ENCODE measurements around the gene SLC24A3. TPM values are rescaled to one million over a fixed set of nuclear protein-coding genes. Genes with fewer than 3 reads are reported as not detected.
A peak's percentile ranks its signal among the peaks of the same experiment; 100 is the strongest.

Gene SLC24A3
- total RNA-seq, 1 donor from 2014 or later = 0.11 TPM

DNA sequence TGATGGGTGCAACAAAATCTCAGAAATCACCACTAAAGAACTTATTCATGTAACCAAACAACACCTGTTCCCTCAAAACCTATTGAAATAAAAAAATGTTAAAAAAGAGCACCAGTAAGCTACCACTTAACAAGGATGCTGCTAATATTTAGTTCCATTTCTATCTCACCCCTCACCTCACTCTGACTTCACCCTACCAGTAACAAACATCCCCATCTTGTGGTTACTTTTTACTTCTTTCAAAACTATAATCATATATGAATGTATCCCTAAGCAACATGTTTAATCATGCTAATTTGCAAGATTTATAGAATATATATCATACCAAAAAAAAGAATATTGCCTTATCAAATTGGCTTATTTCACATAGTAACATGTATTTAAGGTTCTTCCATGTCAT lies 27.4 kb upstream of the SLC24A3 start:
- H3K4me1 Mint-ChIP-seq (ENCODE audit: unreplicated experiment) = no peaks in the 10 kb centered on the region
- no peak for DNase-seq (ENCODE audit: extremely low spot score, unreplicated experiment)
- H3K27me3 Mint-ChIP-seq (ENCODE audit: unreplicated experiment) = no peaks in the 10 kb centered on the region
- H3K36me3 Mint-ChIP-seq (ENCODE audit: unreplicated experiment) = no peaks in the 10 kb centered on the region
- no peaks in the 10 kb centered on the region for H3K9me3 Mint-ChIP-seq (ENCODE audit: unreplicated experiment)
- H3K4me3 Mint-ChIP-seq (ENCODE audit: unreplicated experiment) = no peak overlapping the region
- no peak overlapping the region for H3K27ac Mint-ChIP-seq (ENCODE audit: unreplicated experiment)
- TF ChIP-seq, protein P1, sequence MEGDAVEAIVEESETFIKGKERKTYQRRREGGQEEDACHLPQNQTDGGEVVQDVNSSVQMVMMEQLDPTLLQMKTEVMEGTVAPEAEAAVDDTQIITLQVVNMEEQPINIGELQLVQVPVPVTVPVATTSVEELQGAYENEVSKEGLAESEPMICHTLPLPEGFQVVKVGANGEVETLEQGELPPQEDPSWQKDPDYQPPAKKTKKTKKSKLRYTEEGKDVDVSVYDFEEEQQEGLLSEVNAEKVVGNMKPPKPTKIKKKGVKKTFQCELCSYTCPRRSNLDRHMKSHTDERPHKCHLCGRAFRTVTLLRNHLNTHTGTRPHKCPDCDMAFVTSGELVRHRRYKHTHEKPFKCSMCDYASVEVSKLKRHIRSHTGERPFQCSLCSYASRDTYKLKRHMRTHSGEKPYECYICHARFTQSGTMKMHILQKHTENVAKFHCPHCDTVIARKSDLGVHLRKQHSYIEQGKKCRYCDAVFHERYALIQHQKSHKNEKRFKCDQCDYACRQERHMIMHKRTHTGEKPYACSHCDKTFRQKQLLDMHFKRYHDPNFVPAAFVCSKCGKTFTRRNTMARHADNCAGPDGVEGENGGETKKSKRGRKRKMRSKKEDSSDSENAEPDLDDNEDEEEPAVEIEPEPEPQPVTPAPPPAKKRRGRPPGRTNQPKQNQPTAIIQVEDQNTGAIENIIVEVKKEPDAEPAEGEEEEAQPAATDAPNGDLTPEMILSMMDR (IDR thresholded peaks at IDR 0.05) = no peak

GRCh38 chr20:19193349-19193748 lies 19.1 kb upstream of the SLC24A3 start:
- Mint-ChIP-seq H3K27ac (ENCODE audit: unreplicated experiment) (no peak overlapping the region), H3K9me3 (ENCODE audit: unreplicated experiment) (no peaks in the 10 kb centered on the region), H3K27me3 (ENCODE audit: unreplicated experiment) (no peaks in the 10 kb centered on the region), H3K4me1 (ENCODE audit: unreplicated experiment) (no peaks in the 10 kb centered on the region), H3K4me3 (ENCODE audit: unreplicated experiment) (no peak overlapping the region), H3K36me3 (ENCODE audit: unreplicated experiment) (no peaks in the 10 kb centered on the region)
- TF ChIP-seq, protein P1 (IDR thresholded peaks at IDR 0.05) = no peak
- DNase-seq (ENCODE audit: extremely low spot score, unreplicated experiment) = no peak

DNA sequence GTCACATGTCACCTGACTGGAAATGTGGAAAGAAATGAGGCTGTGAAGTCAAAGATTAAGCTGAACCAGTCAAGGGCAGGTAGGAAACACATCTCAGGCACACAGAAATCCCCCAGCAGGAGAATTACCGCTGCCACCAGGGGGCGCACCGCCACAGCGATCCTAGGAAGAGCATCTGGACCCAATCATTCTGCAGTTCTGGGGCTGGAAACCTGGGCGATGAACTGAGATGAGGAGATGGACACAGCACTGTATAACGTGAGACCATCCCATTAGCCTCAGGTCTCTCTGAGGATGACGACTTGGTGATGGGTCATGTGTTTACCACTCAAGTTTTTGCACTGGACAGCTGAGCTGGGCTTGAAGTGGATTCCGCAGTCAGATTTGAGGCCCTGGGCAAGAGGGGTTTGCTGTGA lies 6.5 kb upstream of the SLC24A3 start:
- TF ChIP-seq, protein P1 (IDR thresholded peaks at IDR 0.05) = peak; percentile 75
- Mint-ChIP-seq H3K9me3 (ENCODE audit: unreplicated experiment) (no peaks in the 10 kb centered on the region), H3K4me3 (ENCODE audit: unreplicated experiment) (no peak overlapping the region), H3K36me3 (ENCODE audit: unreplicated experiment) (no peaks in the 10 kb centered on the region), H3K27me3 (ENCODE audit: unreplicated experiment) (peaks cover 27% of the 10 kb centered on the region), H3K4me1 (ENCODE audit: unreplicated experiment) (no peaks in the 10 kb centered on the region), H3K27ac (ENCODE audit: unreplicated experiment) (no peak overlapping the region)
- DNase-seq (ENCODE audit: extremely low spot score, unreplicated experiment) = no peak

DNA sequence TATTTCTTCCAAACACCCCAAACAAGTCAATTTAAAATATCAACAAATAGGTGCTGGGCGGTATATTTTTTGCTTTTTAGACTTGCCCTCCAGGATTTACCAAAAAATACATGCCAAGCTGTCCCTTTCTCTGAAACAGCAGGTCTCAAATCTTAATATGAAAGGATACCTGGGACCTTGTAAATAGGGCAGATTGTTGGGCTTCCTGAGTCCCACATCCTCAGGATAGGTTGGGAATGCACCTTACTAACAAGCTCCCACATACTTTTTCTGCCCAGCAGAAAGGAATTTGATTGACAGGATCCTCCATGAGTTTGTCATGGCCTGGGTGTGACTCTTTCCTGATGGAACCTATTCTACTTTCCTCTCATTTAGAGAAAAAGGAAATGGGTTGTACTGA lies 4.9 kb upstream of the SLC24A3 start:
- no peak overlapping the region for H3K4me3 Mint-ChIP-seq (ENCODE audit: unreplicated experiment)
- H3K27me3 Mint-ChIP-seq (ENCODE audit: unreplicated experiment) = peaks cover 35% of the 10 kb centered on the region
- no peaks in the 10 kb centered on the region for H3K4me1 Mint-ChIP-seq (ENCODE audit: unreplicated experiment)

DNA sequence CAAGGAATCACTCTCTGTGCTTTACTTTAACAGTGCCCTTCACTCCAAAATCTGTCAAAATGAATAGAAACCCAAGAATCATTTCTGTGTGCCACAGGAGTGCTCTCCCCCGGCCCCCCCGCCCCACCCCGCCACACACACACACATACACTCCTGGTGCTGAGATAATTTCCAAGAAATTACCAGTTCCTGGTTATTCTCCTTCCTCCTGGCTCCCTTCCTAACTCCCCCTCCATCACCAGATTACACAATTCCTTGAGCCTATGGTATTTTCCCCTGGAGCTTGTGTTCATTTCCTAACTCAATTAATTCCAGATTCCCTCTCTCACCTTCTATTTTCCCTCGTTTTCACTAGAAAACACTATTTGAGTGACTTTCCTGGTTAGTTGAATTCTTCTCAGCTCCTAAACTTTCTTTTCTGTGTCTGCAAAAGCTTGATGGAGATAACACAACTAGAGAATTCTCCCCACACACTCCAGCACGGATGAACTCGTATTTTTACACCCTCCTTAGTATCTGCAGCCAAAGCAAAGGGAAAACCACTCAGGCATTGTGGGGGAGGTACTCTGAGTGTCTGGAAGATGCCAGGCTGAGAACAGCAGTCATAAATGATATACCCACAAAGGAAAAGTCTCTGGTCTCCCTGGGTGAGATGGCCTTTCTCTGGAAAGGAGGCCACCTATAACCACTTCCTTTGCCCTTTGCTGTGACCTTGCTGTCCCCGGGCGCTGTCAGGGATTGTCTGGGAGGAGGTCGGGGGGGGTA lies 1.9 kb upstream of the SLC24A3 start:
- TF ChIP-seq, protein P1 (IDR thresholded peaks at IDR 0.05) = no peak
- Mint-ChIP-seq H3K27ac (ENCODE audit: unreplicated experiment) (no peak overlapping the region), H3K27me3 (ENCODE audit: unreplicated experiment) (peaks cover 52% of the 10 kb centered on the region), H3K36me3 (ENCODE audit: unreplicated experiment) (no peaks in the 10 kb centered on the region), H3K9me3 (ENCODE audit: unreplicated experiment) (no peaks in the 10 kb centered on the region), H3K4me1 (ENCODE audit: unreplicated experiment) (no peaks in the 10 kb centered on the region), H3K4me3 (ENCODE audit: unreplicated experiment) (no peak overlapping the region)
- DNase-seq (ENCODE audit: extremely low spot score, unreplicated experiment) = no peak

More for the DNA sequence above, 4.9 kb upstream of the SLC24A3 start:
- no peak overlapping the region for H3K27ac Mint-ChIP-seq (ENCODE audit: unreplicated experiment)
- H3K9me3 Mint-ChIP-seq (ENCODE audit: unreplicated experiment) = no peaks in the 10 kb centered on the region
- no peaks in the 10 kb centered on the region for H3K36me3 Mint-ChIP-seq (ENCODE audit: unreplicated experiment)
- DNase-seq (ENCODE audit: extremely low spot score, unreplicated experiment) = no peak
- TF ChIP-seq, protein P1 (IDR thresholded peaks at IDR 0.05) = no peak
